ENCODE data around the gene RIT1.

The RIT1 gene

DNA sequence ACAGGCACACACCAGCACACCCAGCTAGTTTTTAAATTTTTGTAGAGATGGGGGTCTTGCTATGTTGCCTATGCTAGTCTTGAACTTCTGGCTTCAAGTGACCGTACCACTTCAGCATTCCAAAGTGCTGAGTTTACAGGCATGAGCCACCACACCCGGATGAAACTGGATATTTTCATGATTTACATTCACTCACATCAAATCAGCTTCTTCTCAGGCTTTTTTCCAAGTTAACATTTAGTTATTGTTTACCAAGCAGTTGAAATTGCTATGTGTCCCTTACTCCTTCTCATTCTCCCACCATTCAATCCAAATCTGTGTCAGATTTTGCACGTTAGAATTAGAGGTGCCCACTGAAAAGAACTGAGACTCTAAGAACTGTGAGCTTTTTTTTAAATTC lies 18.4 kb downstream of the RIT1 start:
- DNase-seq (ENCODE audit: low read depth), result no peak

- no peak for DNase-seq (ENCODE audit: low read depth)
These were observed 20.9 kb downstream of the RIT1 start for GRCh38 chr1:155890251-155890650.

DNA sequence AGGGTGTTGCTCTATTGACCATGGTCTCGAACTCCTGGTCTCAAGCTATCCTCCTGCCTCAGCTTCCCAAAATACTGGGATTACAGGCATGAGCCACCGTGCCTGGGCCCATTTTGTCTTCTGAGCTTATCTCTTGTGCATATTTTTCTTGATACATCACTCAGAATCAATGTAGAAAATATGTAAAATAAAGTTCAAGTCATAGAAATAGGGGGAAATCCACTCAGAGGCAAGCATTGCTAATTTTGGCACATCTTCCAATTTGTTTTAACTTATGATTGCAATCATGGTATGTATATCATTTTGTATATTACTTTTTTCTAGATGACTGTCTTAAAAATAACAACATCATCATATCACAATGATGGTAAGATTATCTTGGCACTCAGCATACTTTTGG lies 21.6 kb downstream of the RIT1 start:
- DNase-seq (ENCODE audit: low read depth), result no peak

GRCh38 chr1:155888481-155888880 lies 22.7 kb downstream of the RIT1 start:
- no peak for DNase-seq (ENCODE audit: low read depth)

DNA sequence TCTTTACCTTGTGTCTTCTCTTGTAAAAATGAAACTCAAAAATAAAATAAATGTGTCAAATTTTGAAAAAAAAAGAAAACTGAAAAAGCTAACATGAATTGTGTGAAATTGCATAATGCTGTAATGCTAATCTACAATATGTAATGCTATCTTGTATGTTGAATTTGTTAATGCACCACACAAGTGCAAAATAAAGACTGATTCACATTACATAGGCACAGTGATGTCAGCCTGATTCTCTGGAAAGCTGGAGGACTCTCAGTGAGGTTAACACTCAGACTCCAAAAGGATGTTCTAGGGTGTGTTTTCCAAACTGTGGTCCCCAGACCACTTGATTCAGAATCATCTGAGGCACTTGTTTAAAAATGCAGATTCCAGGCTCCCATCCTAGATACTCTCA lies 26.2 kb downstream of the RIT1 start:
- DNase-seq (ENCODE audit: low read depth), result no peak

- no peak for DNase-seq (ENCODE audit: low read depth)
These were observed 26.9 kb downstream of the RIT1 start for GRCh38 chr1:155884031-155884960.

GRCh38 chr1:155882766-155883165 lies 28.4 kb downstream of the RIT1 start:
- DNase-seq (ENCODE audit: low read depth), result no peak

DNA sequence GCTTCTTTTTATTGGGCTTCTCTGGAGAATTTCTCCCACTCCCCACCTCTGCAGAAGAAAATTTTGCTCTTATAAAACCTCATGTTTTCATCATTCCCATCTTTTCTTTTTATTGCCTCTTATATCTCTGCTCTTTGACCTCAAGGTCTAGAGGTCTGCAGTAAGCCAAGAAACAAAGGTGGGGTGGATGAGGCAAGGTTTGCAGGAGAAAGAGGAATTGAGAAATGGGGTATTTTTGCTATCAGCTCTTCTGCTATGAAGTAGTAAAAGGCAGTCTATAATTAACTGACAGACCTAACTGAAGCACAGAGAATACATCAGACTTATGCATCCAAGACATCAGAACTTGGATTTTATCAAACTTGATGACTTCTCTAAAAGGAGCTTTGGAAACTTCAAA lies 28.9 kb downstream of the RIT1 start:
- DNase-seq (ENCODE audit: low read depth), result no peak

GRCh38 chr1:155880950-155881349 lies 30.2 kb downstream of the RIT1 start:
- no peak for DNase-seq (ENCODE audit: low read depth)

GRCh38 chr1:155880251-155880650 lies 30.9 kb downstream of the RIT1 start:
- no peak for DNase-seq (ENCODE audit: low read depth)

GRCh38 chr1:155877945-155878344 lies 33.2 kb downstream of the RIT1 start:
- no peak for DNase-seq (ENCODE audit: low read depth)

- DNase-seq (ENCODE audit: low read depth), result no peak
These were observed 37.3 kb downstream of the RIT1 start for GRCh38 chr1:155873860-155874259.

GRCh38 chr1:155872527-155872926 lies 38.6 kb downstream of the RIT1 start:
- no peak for DNase-seq (ENCODE audit: low read depth)

- no peak for DNase-seq (ENCODE audit: low read depth)
These were observed 39.8 kb downstream of the RIT1 start for GRCh38 chr1:155871390-155871789.

- DNase-seq (ENCODE audit: low read depth), result no peak
These were observed 43.4 kb downstream of the RIT1 start for GRCh38 chr1:155867766-155868165.

DNA sequence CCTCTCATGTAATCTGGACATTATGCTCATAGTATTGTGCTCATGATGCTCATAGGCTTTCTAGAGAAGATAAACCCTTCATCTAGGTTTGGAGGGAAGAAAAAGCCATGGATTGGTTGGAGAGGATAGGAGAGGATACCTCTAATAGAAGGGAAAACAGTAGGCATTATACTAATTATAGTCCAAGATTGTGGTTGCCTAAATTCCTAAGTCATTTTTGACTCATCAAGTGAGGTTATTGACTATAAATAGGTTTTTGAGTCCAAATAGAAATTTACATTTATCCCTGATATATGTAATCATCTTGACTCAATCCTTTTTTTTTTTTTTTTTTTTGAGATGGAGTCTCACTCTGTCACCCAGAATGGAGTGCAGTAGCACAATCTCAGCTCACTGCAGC lies 46.8 kb downstream of the RIT1 start:
- no peak for DNase-seq (ENCODE audit: low read depth)

DNA sequence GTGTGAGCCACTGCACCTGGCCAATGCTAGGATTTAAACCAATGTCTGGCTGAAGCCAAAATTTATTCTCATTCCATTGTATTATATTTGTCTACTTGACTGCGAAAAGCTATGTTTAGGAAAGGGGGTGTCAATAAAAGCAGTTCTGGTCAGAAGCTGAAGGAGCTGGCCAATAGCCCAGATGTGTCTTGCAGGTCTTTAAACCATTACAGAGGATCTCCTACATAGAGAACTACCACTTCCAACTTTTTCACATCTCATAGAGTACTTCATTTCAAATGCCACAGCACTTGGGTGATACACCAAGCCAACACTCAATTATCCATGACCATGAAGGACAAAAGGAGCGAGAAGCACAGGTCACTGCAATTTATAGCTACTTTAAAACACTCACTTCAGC lies 49.3 kb downstream of the RIT1 start:
- DNase-seq (ENCODE audit: low read depth), result no peak

DNA sequence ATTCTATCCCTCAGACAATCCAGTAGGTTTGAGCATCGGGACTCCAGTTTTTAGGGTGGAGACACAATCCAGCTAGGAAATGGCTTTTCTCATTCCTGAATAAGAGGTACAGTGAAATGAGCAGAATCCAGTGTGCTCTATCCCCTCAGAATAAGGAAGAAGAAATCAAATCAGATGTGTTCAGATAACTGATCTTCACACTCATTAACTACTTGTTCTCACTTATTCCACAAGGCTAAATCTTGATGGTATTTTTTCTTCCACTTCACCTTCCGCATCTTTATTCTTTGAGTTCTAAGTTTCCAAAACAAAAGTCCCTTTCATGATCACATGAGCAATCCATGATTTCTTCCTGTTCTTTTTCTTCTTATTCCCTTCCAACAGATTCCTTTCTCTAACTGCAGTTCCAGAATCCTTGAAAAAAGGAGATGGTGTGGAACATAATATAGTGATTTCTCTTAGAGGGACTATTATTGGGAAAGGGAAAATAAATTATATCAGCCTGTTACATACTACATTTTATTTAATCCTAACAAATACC lies 50.1 kb downstream of the RIT1 start:
- no peak for DNase-seq (ENCODE audit: low read depth)

DNA sequence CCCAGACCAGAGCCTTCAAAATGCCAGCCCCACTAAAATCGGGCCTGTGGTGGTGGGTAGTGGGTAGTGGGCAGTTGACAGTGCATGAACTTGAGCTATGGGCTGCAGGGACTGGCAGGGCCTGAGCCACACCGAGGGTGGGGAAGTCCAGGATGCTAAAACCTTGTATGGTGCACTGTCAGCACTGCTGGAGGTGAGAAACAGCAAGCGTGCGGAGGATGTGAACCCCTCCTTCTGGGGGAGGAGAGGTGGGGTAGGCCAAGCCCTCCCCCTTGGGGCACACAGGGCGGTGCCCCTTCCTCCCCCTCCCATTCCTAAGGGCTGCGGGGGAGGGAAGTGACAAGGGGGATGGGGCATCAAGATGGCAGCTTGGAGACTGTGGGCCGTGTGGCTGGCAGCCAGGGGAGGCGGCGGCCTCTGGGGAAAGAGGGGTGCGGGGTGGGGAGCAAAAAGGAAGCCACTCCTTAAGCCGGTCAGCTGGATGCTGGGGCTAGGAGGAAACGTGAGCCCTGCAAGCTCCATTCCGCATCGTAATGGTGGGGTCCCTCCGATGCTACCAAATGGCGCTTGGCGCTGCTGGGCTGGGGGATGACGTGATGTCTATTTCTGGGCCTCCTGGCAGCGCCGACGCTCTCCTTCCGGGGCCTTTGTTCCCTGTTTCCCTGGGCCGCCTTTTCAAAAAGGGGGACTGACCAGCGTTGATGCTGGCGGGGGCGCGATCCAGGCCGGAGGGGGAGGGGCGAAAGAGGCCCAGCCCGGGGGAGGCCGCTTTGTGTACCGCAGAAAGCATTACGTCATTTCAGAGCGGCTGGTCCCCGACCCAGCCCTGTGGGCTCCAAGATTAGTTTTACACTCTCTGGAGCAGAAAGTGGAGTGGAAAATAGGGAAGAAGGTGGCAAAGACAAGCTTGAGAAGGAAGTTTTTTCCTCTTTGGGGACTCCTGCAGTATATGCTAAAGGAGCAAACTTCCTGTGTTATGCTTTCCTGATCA lies 51.0 kb downstream of the RIT1 start:
- DNase-seq (ENCODE audit: low read depth), result peak; percentile 34

- DNase-seq (ENCODE audit: low read depth), result peak; percentile 89
These were observed 51.8 kb downstream of the RIT1 start, which contains the start of gene SYT11 for GRCh38 chr1:155859234-155859829. SYT11 (plus strand) TSS chr1:155859567; CDS start chr1:155859762, 195 bp downstream.

DNA sequence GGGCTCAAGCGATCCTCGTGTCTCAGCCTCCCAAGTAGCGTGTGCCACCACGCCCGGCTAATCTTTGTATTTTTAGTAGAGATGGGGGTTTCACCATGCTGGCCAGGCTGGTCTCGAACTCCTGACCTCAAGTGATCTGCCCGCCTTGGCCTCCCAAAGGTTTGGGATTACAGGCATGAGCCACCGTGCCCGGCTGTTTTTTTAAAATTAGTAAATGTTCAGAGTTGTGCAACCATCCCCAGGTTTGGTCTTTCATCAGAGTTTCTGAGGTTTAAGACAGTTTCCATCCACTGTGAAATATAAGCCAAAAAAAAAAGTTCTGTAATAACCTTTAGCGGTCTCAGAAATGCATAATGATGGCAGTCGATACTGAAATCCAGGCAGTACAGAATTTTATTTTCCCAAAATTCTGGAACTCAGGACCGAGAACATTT lies 52.3 kb downstream of the RIT1 start:
- DNase-seq (ENCODE audit: low read depth), result no peak

All from T follicular helper cell (primary cell).